ENCODE data around the gene SLC6A19. TPM values are rescaled to one million over a fixed set of nuclear protein-coding genes. Genes with fewer than 3 reads are reported as not detected.
"Not testable (repeated sequence)": the region's sequence is repeated elsewhere in the genome, so short reads cannot be mapped to it uniquely, and the experiment has no call there.

Gene SLC6A19
- total RNA-seq, 4 donors from 2014 or later: not detected

- DNase-seq (ENCODE audit: low spot score in 2 of 2): no peak
Observed at GRCh38 chr5:1224631-1225030, 23.2 kb downstream of the SLC6A19 start.

GRCh38 chr5:1225081-1225480, 23.7 kb downstream of the SLC6A19 start, which contains the start of gene SLC6A18:
SLC6A18 (plus strand) TSS chr5:1225381; CDS start chr5:1225478, 97 bp downstream.
- 69 to 75% methylated on average over 11 of the region's 11 CpGs for WGBS, 2 donors
- H3K4me3 ChIP-seq (ENCODE audit: low read depth, poor library complexity, severe bottlenecking): no peak within 1 kb of the TSS
- intact Hi-C loops (cut with DNase I; ENCODE audit: low total_unique reads): no loop called here
- TF ChIP-seq CTCF (IDR thresholded peaks at IDR 0.05) (no peak), POLR2A (IDR thresholded peaks at IDR 0.05) (no peak)
- no peak for DNase-seq (ENCODE audit: low spot score in 2 of 2)

More at GRCh38 chr5:1224631-1225030, 23.2 kb downstream of the SLC6A19 start:
- TF ChIP-seq CTCF (IDR thresholded peaks at IDR 0.05): no peak
- H3K4me3 ChIP-seq (ENCODE audit: low read depth, poor library complexity, severe bottlenecking): no peak overlapping the region
- intact Hi-C loops (cut with DNase I; ENCODE audit: low total_unique reads): no loop called here
- 79 to 80% methylated on average over 15 of the region's 15 CpGs for WGBS, 2 donors

- intact Hi-C loops (cut with DNase I; ENCODE audit: low total_unique reads): no loop called here
- TF ChIP-seq CTCF (IDR thresholded peaks at IDR 0.05) (no peak), POLR2A (IDR thresholded peaks at IDR 0.05) (no peak)
- H3K4me3 ChIP-seq (ENCODE audit: low read depth, poor library complexity, severe bottlenecking): no peak overlapping the region
- WGBS, 2 donors: 65 to 76% methylated on average over 12 of the region's 12 CpGs
- DNase-seq (ENCODE audit: low spot score in 2 of 2): no peak
Observed at GRCh38 chr5:1226231-1226630, 24.8 kb downstream of the SLC6A19 start.

GRCh38 chr5:1226839-1227581, 25.6 kb downstream of the SLC6A19 start:
- intact Hi-C loops (cut with DNase I; ENCODE audit: low total_unique reads): no loop called here
- DNase-seq (ENCODE audit: low spot score in 2 of 2): no peak
- no peak for TF ChIP-seq CTCF (IDR thresholded peaks at IDR 0.05)
- no peak for TF ChIP-seq POLR2A (IDR thresholded peaks at IDR 0.05)
- WGBS, 2 donors: 80 to 87% methylated on average over 46 of the region's 50 CpGs
- no peak overlapping the region for H3K4me3 ChIP-seq (ENCODE audit: low read depth, poor library complexity, severe bottlenecking)

- 12 to 13% methylated on average over 14 of the region's 14 CpGs for WGBS, 2 donors
- DNase-seq (ENCODE audit: low spot score in 2 of 2): no peak
- intact Hi-C loops (cut with DNase I; ENCODE audit: low total_unique reads): no loop called here
- H3K4me3 ChIP-seq (ENCODE audit: low read depth, poor library complexity, severe bottlenecking): no peak overlapping the region
- TF ChIP-seq POLR2A (IDR thresholded peaks at IDR 0.05): no peak
- TF ChIP-seq CTCF (IDR thresholded peaks at IDR 0.05): no peak
Observed at GRCh38 chr5:1227667-1228066, 26.3 kb downstream of the SLC6A19 start.

- no peak overlapping the region for H3K4me3 ChIP-seq (ENCODE audit: low read depth, poor library complexity, severe bottlenecking)
- no peak for TF ChIP-seq POLR2A (IDR thresholded peaks at IDR 0.05)
- no peak for TF ChIP-seq CTCF (IDR thresholded peaks at IDR 0.05)
- 32 to 34% methylated on average over 15 of the region's 15 CpGs for WGBS, 2 donors
- no peak for DNase-seq (ENCODE audit: low spot score in 2 of 2)
- intact Hi-C loops (cut with DNase I; ENCODE audit: low total_unique reads): no loop called here
Observed at GRCh38 chr5:1228120-1228519, 26.7 kb downstream of the SLC6A19 start.

GRCh38 chr5:1229023-1229422, 27.6 kb downstream of the SLC6A19 start:
- intact Hi-C loops (cut with DNase I; ENCODE audit: low total_unique reads); DNase-seq (ENCODE audit: low spot score in 2 of 2); H3K4me3 ChIP-seq (ENCODE audit: low read depth, poor library complexity, severe bottlenecking): not testable (repeated sequence)
- WGBS, 2 donors: 84 to 87% methylated on average over 11 of the region's 11 CpGs

Data from lower leg skin (tissue), 4 donors.